Thoracic aorta (tissue), 2 donors: ENCODE results near the gene AHNAK. TPM values are rescaled to one million over a fixed set of nuclear protein-coding genes. Genes with fewer than 3 reads are reported as not detected.

Experiments used
- ATAC-seq: fragments of 150-250 bp; one replicate; pipeline ENCODE4 v1.8.0; 2017; ENCODE audit warnings: low read depth; ENCODE audit not compliant: insufficient number of reproducible peaks, low FRiP score
- DNase-seq: peaks from one replicate; pipeline ENCODE4 v3.0.0-alpha.2; 2020; ENCODE audit warnings: low spot score
- H3K27ac ChIP-seq, 2 donors: fragments of 200-600 bp; sonication (generic); 1 replicate in 1 of 2; 2 replicates in 1 of 2; pipeline ENCODE4 v1.5.1; 2016; ENCODE audit warnings: mild to moderate bottlenecking in 2 of 2, moderate library complexity in 2 of 2
- H3K27me3 ChIP-seq: fragments of 200-600 bp; sonication (generic); replicated peaks from 2 replicates; pipeline ENCODE4 v1.6.0; 2016; ENCODE audit warnings: mild to moderate bottlenecking; ENCODE audit not compliant: insufficient read depth
- H3K36me3 ChIP-seq: fragments of 200-600 bp; sonication (generic); one replicate; pipeline ENCODE4 v1.5.1; 2016
- H3K4me1 ChIP-seq, 2 donors: fragments of 200-600 bp; sonication (generic); 1 replicate in 1 of 2; 2 replicates in 1 of 2; pipeline versions ENCODE4 v1.5.1 to v1.6.0; 2016; ENCODE audit warnings: low read depth in 2 of 2, mild to moderate bottlenecking in 1 of 2; ENCODE audit not compliant: control insufficient read depth in 1 of 2
- H3K4me3 ChIP-seq: fragments of 200-600 bp; sonication (generic); 2 replicates; pipeline ENCODE4 v1.5.1; 2016; ENCODE audit warnings: mild to moderate bottlenecking
- H3K9me3 ChIP-seq: fragments of 200-600 bp; sonication (generic); 2 replicates; pipeline ENCODE4 v1.5.1; 2016
- total RNA-seq, 2 donors: library from RNA; depleted of rRNA; stranded (reverse); fragments of >200 nt; gene quantifications; one replicate each; pipeline versions ENCODE4 v1.1.0 to v1.2.3, GENCODE V29; 2016
- TF ChIP-seq, protein P1 (sequence below): fragments of 200-600 bp; sonication (generic); IDR thresholded peaks from one replicate; pipeline ENCODE4 v1.5.1; 2019; ENCODE audit warnings: antibody characterized with exemption

The AHNAK gene
- total RNA-seq, 2 donors from 2014 or later: 1,009 to 1,046 TPM

DNA sequence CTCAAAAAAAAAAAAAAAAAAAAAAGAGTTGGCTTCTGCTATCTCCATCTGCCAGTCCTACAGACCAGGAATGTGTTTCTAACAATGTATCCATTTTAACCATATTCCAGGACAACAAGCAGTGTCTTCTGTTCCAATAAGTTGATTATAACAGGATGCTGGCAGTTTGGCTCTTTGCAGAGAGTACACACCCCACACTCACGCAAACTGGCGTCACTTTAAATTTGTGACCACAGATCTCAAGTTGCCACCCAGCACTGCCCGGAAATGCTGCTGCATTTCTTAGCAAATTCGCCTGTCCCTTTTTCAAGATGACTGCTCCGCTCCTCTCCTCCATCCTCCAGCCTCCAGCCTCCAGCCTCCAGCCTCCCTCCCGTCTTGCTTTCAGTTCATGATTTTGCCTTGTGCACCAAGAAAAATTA is 83.5 kb downstream of the AHNAK start:
- no peaks in the 10 kb centered on the region for H3K36me3 ChIP-seq
- no peaks in the 10 kb centered on the region for H3K27me3 ChIP-seq
- H3K4me3 ChIP-seq: no peak overlapping the region
- TF ChIP-seq, protein P1, sequence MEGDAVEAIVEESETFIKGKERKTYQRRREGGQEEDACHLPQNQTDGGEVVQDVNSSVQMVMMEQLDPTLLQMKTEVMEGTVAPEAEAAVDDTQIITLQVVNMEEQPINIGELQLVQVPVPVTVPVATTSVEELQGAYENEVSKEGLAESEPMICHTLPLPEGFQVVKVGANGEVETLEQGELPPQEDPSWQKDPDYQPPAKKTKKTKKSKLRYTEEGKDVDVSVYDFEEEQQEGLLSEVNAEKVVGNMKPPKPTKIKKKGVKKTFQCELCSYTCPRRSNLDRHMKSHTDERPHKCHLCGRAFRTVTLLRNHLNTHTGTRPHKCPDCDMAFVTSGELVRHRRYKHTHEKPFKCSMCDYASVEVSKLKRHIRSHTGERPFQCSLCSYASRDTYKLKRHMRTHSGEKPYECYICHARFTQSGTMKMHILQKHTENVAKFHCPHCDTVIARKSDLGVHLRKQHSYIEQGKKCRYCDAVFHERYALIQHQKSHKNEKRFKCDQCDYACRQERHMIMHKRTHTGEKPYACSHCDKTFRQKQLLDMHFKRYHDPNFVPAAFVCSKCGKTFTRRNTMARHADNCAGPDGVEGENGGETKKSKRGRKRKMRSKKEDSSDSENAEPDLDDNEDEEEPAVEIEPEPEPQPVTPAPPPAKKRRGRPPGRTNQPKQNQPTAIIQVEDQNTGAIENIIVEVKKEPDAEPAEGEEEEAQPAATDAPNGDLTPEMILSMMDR: no peak
- no peak for ATAC-seq
- H3K4me1 ChIP-seq: peaks cover 0 to 8% of the 10 kb centered on the region in 2 donors
- no peaks in the 10 kb centered on the region for H3K9me3 ChIP-seq
- no peak overlapping the region for H3K27ac ChIP-seq
- no peak for DNase-seq

DNA sequence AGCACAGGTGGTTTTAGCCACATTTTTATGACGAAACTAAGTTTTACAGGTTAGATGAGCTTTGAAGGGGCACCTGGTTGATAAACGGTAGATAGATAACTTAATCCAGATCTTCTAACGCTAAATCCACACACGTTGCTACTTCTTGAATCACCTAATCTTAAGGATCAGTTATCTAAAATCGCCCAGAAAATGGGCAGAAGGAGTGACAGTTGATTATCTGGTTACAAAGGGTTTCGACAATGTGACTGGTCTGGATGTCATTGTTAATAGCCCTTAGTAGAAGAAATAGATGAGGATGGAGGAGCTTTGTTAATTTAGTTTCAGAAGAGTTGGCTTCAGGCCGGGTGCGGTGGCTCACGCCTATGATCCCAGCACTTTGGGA is 84.1 kb downstream of the AHNAK start:
- H3K4me3 ChIP-seq: no peak overlapping the region
- H3K9me3 ChIP-seq: no peaks in the 10 kb centered on the region
- TF ChIP-seq, protein P1: no peak
- H3K4me1 ChIP-seq: peaks cover 0 to 8% of the 10 kb centered on the region in 2 donors
- no peak for DNase-seq
- no peak for ATAC-seq
- H3K36me3 ChIP-seq: no peaks in the 10 kb centered on the region
- no peak overlapping the region for H3K27ac ChIP-seq
- no peaks in the 10 kb centered on the region for H3K27me3 ChIP-seq

DNA sequence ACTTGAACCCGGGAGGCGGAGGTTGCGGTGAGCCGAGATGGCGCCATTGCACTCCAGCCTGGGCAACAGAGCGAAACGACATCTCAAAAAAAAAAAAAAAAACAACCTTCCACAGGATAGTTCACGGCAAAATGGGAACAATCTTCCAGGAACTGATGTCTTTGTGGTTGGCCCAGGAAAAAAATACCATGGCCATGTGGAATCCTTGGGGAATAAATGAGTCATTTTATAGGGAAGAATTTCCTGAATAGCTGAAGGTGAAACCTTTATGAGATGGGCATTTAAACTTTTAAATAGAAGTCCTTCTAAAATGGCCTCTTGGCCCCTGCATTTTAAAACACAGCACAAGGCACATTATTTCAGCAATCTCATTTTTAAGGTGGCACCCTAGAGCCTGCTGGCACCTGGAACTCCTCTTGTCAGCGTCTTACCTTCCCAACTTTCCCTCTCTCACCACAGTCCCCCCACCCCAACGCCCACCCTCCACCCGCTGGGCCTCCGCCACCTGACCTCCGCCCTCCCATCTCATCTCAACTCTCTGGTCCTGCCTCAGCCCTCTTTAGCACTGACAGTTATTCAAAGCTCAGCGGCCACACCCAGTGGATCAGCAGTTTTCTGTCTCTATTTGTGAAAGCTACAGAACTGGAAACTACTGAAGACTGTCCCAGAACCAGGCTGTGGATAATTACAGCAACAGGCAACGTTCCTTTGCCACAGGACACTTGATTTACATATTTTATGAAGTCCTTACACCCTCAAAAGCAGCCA is 84.7 kb downstream of the AHNAK start:
- TF ChIP-seq, protein P1: no peak
- Histone ChIP-seq H3K36me3 (no peaks in the 10 kb centered on the region), H3K9me3 (no peaks in the 10 kb centered on the region), H3K27me3 (no peaks in the 10 kb centered on the region), H3K4me1 (peaks cover 0 to 8% of the 10 kb centered on the region in 2 donors), H3K4me3 (no peak overlapping the region), H3K27ac (no peak overlapping the region)
- DNase-seq (no peak), ATAC-seq (no peak)

DNA sequence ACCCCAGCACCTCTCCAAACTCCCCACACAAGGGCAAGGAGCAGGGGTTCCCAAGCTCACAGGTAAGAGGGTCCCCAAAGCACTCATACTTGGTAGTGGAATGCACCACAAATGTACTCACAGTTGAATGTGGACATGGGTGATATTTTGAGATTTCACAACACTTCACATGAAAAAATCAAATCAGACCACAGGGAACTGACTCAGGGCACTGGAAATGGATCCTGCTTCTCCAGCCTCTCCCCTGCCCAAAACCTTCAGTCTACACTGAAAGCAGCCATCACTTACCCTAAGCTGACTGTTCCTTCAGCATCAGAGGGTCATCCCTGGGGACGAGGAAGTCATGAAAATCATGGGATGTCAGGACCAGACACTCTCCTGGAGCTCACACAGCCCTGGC is 87.5 kb downstream of the AHNAK start:
- no peak for ATAC-seq
- no peak overlapping the region for H3K27ac ChIP-seq
- no peaks in the 10 kb centered on the region for H3K27me3 ChIP-seq
- no peaks in the 10 kb centered on the region for H3K9me3 ChIP-seq
- H3K4me3 ChIP-seq: no peak overlapping the region
- peaks cover 0 to 8% of the 10 kb centered on the region in 2 donors for H3K4me1 ChIP-seq
- TF ChIP-seq, protein P1: no peak
- no peaks in the 10 kb centered on the region for H3K36me3 ChIP-seq
- DNase-seq: no peak

DNA sequence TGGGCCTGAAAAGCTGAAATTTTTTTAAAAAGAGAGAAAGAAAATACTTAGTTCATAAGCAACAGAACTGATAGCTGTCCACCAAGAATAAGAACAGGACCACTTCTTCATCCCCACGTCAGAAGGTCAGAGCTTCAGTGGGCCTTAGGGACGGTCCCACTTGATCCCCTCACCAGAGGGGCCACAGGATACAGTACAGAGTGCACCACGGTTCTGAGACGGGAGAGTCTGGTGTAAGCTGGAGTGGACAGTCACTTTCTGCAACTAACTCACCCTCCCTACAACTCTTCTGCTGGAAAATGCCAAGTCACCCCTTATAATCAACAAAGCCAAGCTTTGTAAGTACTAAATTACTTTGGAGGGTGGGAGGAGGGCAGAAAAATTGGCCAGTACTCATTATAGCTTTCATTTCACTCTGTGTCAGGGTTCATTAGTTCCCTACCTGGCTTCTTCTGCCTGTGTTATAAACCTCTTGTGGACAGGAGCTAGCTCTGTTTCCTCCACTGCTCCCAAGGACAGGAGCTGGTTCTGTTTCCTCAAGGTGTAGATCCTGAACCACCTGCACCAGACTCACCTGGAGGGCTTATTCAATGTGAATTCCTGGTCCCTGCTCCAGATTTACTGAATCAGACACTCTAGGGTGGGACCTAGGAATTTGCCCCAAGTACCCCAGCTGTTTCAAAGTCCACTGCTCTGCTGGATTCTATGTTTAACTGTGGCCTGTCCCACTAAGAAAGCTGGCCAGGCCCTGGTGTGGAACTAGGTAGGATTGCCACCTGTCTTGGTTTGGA is 88.2 kb downstream of the AHNAK start:
- no peak for DNase-seq
- no peak for ATAC-seq
- no peaks in the 10 kb centered on the region for H3K36me3 ChIP-seq
- H3K27ac ChIP-seq: no peak overlapping the region
- TF ChIP-seq, protein P1: no peak
- H3K4me1 ChIP-seq: peaks cover 0 to 8% of the 10 kb centered on the region in 2 donors
- no peak overlapping the region for H3K4me3 ChIP-seq
- no peaks in the 10 kb centered on the region for H3K9me3 ChIP-seq
- no peaks in the 10 kb centered on the region for H3K27me3 ChIP-seq
